MV-4-11 (cell line): ENCODE measurements around the gene GGACT.
"Not testable (repeated sequence)": the region's sequence is repeated elsewhere in the genome, so short reads cannot be mapped to it uniquely, and the experiment has no call there.

ENCODE experiments used
- DNase-seq: peaks from one replicate; lab custom pipeline; 2025; lab: John Stamatoyannopoulos, UW

GGACT gene

DNA sequence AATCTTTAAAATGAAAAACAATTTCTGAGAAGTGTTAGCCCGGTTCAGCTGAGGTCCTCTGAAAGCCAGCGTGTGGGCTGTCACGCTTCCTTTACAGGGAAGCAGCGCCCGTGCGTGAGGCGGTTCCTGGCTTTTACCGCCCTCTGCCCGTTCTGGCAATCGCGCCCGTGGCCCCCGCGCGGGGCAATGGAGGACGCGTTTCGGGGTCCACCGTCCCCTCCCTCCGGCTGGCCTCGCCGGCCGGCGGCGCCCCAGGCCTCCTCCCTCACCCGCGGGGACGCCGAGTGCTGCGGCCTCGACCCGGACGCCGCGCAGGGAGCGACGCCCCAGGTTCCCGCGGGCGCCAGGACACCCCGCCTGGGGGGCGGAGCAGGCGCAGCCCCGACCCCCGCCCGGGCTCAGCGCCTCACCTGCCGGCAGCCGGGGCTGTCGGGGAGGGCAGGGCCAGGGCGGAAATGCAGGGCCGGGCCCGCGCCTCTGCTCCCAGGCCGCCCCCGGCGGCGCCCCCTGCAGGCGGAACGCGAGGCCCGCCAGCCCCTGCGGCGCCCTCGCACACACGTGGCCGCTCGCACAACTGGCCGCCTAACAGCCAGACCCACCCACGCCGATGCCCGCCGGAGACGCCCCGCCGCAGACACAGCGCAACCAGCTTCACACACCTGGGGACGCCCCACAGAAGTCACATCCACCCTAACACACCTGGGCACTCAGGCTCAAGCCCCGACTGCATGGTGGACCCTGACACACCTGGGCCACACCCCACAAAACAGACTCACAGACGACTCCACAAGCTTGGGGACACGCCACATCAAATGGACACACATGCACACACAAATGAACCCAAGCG lies at the start of gene GGACT:
Gene GGACT, minus strand, starts transcription at position 459 of the 847 bp plus-strand sequence. CDS start 56,198 bp downstream, outside the sequence.
- peak; percentile 51 for DNase-seq

DNA sequence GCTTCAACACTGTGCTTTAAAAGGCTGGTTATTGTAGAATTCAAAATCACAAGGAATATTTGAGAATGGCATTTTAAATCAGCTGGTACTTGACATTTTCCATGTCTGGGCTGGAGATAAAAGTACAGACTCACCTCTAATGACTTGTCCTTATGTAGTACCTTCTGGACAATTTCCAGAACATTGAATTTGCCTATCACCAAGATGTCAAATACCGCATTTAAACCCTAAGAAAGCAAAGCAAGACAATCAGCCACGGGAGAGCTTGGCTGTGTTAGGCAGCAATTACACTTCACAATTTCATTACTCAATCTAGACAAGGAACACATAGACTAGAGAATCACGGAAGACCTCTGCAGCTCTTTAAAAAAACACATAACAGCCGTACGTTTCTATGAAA lies 49.2 kb upstream of the GGACT start:
- no peak for DNase-seq

DNA sequence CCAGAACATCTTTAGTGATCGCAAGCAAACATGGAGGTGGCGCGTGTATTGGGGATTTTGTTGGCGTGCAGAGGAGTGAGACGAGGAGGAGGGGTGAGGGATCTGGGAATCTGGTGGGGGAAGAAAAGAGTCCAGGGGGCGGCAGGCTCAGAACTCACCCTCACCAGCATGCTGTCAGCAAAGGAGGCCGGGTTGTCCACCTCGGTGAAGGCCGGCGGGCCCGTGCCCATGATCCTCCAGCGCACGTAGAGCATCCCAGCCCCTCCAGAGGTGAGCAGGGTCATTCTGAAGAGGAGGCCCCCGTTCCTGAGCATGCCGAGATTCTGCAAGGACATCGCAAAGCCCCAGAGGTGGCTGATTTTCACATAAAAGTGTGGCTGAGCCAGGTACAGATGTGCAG lies 48.8 kb upstream of the GGACT start:
- DNase-seq, result no peak

DNA sequence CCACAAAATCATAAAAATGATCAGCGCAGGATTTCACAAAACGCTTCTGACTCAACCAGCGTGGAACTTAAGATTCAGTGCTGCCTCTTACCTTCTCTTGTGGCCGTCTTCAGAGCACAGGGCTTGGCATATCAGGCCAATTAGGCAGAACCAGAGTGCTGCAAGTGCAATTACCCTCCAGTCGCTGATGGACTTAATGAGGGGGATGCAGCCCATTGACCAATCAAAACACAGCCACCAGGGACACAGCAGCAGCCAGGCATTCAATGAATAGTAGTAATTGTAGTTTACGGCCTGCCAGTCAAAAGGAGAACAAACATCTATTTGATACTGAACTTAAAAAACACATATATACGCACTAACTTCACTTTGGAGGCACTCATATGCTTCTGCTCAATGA lies 47.9 kb upstream of the GGACT start:
- DNase-seq, result no peak

DNA sequence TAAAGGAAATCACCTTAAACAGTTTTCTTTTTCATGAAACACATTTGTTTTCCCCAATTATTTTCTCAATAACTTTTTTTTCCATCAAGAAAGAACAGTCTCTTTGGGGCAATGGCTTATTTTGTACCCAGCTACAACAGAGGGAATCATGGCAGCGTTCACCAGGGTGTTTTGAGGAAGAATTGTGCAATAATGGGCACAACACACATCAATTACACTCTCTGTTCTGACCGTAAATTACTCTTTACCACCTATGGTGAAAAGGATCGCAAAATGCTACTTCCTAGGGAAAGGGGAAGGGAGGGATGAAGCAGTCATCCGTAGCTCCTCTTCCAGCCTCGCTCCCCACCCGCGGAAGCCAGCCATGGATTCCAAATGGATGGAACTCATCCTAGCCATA lies 47.4 kb upstream of the GGACT start:
- DNase-seq, result no peak

DNA sequence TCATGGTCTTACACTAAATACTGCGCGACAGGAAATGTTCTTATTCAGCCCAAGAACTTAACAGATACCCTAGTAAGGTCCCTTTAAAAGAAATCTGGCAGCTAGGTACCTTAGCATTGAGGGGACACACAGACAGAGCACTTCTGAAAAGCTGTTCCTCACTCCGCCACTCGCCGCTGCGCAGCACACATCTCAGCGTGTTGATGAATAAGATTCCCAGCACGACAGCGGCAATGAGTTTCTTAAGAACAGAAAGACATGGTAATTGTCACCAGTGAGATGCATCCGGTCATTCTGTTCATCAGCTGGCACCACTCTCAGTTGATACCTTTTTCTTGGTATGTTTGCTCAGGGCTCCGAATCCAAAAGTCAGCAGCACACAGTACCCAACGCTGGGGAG lies 46.1 kb upstream of the GGACT start:
- no peak for DNase-seq

DNA sequence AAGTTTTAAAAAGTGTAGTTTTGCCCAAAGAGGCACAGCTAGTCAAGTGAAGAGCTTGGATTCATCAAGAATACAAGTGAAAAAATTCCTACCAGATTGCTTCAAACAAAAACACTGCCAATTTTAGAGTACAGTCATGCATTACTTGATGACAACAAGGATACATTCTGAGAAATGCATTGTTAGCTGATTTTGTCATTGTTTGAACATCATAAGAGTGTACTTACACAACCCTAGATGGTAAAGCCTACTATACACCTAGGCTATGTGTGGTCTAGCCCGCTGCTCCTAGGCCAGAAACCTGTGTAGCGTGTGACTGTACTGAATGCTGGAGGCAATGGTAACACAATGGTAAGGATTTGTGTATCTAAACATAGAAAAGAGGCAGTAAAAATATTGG lies 44.9 kb upstream of the GGACT start:
- no peak for DNase-seq

DNA sequence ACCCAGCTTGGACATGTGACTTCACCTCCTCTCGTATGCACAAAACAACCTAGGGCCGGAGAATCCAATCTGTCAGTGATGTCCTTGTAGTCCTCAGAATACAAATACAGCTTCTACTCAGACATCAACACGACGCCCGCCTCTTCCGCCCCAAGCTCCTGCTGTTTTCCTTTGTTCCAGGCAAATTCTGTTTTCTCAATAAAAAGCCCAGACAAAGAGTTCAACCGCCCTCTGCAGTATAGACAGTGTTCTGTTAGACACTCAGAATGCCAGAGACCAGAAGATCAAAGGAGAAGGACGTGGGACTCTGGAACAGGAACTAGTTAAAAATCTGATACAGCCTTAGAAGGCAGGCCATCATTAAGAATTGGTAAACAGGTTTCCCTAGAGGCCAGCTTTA lies 42.0 kb upstream of the GGACT start:
- no peak for DNase-seq

DNA sequence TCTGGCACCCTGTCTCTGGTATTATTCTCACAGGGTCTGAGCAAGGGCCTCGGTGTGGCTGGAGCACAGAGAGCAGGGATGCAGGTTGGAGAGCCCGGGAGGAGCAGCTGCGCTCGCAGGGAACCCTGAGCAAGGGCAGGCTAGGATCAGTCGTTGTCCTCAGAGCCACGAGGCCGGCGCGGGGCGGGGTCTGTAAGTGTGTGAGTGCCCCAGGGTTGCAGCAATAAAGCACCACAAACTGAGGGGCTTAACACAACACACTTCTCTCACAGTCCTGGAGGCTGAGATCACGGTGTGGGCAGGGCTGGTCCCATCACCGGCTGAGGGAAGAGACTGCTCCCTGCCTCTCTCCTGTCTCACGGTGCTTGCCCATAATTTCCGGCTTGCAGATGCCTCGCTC lies 38.5 kb upstream of the GGACT start:
- DNase-seq, result no peak

DNA sequence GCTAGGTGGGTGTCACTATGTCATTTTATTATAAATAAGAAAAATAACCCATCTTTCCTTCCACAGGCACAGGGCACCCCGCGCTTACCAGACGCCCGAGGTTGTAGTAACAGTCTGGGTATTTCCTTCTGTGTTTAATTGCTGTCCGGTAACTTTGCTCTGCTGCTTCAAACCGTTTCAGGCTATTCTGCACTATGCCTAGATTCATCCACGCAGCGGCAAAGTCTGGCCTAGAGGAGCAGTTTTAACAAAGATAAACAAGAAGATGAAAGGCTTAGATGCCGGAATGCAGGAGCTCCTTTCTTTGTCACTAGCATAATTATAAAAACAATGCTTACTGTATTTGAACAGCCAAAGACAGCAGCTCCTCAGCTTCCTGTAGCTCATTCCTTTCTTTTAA lies 36.9 kb upstream of the GGACT start:
- DNase-seq, result no peak

DNA sequence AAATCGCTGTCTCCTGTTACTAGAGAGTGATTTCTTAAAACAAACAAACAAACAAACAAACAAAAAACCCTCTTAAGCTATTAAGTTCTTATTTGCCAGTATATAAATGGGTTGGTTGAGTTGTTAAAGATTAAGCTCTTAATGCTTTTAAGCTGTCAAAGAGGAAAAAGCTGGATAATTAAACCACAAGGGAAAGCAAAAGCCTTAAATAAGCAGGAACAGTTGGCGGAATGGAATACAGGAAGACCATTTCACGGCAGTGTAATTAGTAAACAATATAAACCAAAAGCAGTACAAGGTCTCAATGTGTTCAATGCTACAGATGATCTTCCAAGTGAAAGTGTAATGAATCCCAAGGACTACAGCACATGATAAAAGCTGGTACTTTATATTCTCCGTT lies 32.2 kb upstream of the GGACT start:
- no peak for DNase-seq

DNA sequence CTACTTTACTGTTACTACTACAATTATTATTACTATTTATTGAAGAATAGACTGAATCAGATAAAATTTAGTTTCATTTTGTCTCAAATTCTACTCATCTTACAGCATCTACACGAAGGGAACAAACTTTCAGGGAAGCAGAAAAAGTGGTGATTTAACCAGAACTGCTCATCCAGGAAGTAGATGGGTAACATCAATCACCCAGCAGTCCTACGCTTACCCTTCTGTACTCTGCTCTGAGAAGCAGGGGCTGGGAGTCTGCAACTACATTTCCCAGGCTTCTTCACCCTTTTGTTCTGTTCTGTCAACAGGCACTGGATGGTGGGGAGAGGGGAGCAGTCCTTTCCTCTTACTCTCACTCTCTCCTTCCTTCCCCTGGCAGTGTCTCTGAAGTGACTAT lies 31.4 kb upstream of the GGACT start:
- no peak for DNase-seq

DNA sequence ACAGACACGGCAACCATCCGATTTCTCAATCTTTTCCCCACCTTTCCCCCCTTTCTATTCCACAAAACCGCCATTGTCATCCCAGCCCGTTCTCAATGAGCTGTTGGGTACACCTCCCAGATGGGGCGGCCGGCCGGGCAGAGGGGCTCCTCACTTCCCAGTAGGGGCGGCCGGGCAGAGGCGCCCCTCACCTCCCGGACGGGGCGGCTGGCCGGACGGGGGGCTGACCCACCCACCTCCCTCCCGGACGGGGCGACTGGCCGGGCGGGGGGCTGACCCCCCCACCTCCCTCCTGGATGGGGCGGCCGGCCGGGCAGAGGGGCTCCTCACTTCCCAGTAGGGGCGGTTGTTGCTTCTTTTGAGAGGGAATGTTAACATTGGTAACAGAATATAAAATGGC lies 30.3 kb upstream of the GGACT start:
- not testable (repeated sequence) for DNase-seq

DNA sequence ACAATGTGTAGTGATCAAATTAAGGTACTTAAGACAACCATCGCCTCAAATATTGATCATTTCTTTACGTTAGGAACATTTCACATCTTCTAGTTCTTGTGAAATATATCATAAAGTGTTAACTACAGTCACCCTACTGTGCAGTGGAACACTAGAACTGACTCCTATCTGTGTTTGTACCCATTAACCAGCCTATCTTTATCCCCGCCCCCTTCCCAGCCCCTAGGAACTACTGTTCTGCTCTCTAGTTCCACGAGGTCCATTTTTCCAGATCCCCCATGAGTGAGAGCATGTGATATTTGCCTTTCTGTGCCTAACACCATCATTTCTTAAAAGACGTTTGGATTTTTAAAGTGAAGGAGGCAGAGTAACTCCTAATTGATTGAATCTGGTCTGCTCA lies 24.4 kb upstream of the GGACT start:
- DNase-seq, result no peak

DNA sequence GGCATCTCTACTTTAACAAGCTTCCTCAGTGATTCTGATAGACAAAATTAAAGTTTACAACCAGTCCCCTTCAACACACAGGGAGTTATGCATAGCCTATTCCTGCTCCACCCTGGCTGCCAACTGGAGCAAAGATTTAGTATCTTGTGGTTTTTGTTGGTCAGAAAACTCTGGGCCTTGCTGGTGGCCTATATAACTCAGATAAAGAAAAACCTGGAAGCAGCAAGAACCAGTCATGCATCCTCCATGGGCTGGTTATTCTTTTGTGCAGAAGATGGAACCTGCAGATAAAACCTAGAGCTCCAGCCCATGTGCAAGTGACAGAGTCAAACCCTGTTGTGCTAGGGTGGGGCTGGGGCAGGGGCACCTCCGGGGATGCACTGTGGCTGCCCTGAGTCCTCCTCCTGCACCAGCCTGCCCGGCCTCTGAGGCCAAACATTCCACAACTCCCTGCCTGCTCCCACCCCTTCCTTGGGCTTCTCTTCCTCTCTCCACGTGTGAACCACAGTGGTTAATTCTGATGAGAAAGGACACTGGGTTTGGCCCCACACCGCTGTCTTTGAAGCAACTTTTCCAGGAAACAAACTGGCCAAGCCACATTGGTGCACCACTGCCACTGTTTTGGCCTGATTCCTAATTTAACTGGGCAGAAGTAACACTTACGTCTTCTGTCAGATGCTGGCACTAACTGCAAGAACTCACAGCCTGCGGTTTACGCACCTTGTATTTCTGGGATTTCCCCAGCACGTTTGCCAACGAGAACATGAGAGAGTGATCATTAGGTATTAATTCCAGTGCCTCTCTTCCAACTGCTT lies 23.3 kb upstream of the GGACT start:
- peak; percentile 61 for DNase-seq

DNA sequence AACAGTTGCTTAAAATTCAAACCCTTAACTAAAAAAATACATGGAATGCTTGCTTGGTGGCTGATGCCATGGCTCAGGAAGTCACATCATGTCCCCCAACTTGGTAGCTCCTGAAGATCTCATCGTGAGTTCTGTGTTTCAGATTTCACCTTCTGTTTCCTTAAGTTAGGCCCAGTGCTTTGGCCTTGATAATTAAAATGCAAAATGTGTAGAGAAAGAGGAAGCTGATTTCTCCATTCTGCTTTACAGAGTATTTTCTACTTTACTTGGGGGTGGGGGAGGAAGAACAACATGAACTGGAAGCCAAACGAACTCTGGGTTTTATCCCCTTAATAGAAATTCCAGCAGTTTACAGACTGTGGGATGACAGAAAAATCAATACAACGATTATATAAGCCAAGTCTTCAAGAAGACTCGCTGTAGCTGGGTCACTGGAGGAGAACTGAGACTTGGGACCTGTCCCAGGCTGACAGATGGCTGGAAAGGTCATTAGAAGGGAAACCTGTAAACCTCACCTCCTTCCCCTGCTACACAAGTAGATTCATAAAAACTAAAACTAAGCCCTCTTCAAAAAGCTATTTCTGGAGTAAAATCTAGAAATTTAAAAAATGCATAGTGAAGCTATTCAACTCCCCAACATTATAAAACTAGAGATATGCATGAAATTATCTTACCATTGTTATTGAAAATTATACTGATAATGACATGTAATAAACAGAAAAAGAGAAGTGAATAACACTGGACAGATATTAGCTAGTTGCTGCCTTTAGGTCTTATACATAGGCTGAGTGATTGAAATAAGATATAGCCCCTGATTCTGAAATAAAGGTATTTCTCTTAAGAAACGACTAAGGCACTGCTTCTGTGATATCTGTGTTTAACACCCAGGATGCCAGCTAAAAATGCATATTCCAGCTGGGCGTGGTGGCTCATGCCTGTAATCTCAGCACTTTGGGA lies 22.1 kb upstream of the GGACT start:
- DNase-seq, result peak; percentile 79

DNA sequence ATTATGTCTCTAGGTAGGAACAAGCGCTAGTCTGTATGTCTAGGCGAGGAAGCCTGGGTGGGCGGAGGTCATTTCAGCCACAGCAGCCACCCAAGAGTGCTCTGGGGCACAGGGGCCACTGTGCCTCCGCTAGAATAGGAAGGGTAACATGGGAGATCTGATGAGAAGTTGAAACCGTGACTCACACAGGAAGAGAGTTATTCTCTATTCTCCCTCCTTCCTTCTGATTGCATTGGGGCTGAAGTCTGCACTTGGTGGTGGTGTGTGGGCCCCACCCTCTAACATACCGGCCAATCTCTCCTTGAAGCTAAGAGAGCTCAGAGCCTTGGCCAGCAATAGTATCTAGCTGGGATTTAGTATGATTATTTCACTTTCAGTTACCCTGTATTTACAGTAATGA lies 20.3 kb upstream of the GGACT start:
- DNase-seq, result peak; percentile 93

DNA sequence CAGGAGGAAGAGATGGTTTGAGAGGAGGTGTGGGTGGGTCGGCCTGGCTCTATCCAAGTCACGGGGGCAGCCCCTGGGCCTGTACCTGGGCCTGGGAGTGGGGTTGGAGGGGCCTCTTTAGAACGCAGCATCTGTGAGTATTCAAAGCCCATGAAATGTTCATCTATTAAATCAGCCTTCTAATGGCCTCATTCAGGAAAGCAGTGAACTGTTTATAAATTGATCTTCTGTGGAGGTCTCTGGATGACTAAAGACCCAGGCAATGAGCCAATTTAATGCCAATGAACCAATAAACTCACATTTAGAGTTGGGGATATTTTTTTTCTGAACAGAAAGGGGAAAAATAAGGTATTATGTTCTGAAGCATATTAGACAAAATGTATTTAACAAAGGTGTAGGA lies 19.9 kb upstream of the GGACT start:
- no peak for DNase-seq

DNA sequence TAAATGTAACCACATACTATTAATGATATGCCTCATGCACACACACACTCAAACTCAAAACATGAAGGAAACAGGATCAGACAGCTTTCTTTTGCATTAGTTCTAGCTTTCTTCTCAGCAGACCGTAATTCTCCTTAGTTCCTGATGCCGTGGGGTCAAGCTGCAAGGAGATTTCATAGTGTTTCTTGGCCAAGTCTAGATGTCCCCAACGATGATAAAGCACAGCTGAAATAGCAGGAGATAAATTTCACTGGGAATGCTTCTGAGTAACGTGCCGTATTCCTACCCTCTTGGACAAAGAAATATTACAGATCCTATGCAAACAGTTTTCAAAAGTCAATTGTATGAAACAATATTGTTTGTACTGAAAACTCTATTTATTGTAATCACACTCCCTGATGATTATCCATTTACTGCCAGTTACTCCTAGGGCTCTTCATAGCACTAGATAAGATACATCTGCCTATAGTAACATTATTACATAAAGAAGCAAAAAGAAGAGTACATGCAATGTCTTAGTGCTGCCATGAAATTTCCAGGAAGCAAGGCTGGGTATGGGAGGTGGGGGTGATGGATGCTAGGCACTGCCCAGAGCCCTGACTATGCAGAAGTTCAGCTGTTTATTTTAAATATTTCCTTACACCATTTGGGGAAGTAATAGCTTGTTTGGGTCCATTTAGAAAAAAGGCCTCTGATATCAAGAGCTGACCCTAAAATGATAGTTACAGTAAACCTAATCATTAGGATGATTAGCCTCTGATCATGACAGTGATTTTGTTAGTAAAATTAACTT lies 16.5 kb upstream of the GGACT start:
- no peak for DNase-seq

DNA sequence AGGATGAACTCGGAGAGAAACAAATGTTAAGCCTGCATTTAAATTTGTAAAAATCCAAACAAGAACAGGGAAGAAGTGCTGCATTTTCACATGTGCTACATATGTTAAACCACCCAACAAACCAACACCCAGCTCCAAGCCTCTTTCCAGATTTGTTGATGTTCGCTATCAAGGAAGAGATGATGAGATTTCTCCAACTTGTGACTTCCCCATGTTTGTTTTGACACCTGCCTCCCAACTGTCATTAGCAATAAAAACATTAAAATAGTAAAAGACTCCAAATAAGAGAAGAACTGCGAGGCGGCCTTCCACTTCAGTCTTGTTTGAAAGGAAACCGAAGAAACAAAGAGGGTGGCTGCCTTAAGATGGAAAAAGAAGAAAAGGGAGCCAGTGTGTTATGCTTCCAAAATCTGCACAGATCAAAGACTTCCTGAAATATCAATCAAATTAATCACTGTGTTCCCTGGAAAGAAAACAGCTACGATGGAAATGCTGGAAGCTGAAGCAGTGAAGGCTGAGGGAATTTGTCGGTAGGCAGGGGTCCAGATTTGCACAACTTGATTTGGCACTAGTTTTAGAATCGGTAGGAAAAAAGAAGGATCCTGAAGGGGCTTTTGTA lies 14.0 kb upstream of the GGACT start:
- DNase-seq, result no peak

DNA sequence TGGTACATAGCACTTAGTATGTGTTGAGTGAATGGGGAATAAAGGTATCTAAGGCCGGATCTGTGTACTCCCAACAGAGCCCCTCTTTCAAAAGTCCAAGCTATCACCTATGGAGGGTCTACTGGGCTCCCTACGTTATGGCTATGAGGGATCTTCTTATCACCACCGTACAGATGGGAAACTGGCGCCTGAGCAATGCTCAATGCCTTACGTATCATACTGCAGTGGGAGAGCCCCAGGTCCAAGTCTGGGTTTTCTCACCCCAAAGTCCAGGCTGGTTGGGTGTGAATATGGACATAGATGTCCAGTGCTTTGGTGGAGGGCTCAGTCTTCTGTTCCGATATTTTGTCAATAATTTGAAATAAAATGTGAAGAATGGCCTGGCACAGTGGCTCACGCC lies 13.1 kb upstream of the GGACT start:
- DNase-seq, result no peak
